ENCODE results near the gene KIF4A. TPM values are rescaled to one million over a fixed set of nuclear protein-coding genes. Genes with fewer than 3 reads are reported as not detected.

Gene KIF4A
- total and polyA plus RNA-seq, 7 donors: 0.04 to 0.15 (median 0.07) TPM; not detected in 2

DNA sequence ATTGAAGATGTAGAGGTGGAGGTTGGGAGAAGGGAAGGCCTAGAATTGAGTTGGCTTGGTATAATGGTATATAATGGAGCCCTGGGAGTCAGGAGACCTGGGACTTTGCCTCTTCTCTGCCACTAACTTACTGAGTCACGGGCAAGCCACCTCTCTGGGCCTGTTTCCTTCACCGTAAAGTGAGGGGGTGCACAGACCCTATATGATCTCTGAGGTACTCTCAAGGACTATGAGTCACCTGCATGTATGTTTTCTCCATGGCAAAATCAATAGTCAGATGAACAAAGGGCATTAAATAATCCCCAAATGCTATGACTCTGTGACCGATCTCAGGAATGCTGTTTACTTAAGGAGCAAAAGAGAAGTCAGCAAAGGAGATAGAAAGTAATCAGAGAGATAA, 35.0 kb upstream of the KIF4A start:
- intact Hi-C loops (cut with DNase I): no loop called here
- no peak for DNase-seq

DNA sequence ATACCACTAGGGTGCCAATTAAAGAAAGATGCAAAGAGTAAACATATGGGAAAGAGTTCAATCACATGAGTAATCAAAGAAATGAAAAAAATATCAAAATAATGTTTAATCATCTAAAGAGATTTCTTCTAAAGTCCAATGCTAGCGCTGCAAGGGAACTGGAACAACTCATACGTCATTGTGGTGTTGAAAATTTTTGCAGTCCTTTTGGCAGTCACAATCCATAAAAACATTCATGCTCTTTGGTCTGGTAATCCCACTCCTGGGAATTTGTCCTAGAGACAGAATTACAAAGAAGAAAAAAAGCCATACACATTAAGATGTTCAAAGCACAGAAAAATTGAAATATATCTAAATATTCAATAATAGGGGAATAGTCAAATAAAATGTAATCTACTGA, 34.5 kb upstream of the KIF4A start:
- no peaks in the 10 kb centered on the region for H3K36me3 ChIP-seq (ENCODE audit: insufficient read depth in 1 of 2, low read depth in 1 of 2)
- no peaks in the 10 kb centered on the region for H3K4me1 ChIP-seq
- TF ChIP-seq, protein P1, sequence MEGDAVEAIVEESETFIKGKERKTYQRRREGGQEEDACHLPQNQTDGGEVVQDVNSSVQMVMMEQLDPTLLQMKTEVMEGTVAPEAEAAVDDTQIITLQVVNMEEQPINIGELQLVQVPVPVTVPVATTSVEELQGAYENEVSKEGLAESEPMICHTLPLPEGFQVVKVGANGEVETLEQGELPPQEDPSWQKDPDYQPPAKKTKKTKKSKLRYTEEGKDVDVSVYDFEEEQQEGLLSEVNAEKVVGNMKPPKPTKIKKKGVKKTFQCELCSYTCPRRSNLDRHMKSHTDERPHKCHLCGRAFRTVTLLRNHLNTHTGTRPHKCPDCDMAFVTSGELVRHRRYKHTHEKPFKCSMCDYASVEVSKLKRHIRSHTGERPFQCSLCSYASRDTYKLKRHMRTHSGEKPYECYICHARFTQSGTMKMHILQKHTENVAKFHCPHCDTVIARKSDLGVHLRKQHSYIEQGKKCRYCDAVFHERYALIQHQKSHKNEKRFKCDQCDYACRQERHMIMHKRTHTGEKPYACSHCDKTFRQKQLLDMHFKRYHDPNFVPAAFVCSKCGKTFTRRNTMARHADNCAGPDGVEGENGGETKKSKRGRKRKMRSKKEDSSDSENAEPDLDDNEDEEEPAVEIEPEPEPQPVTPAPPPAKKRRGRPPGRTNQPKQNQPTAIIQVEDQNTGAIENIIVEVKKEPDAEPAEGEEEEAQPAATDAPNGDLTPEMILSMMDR (IDR thresholded peaks at IDR 0.05): no peak
- no peak overlapping the region for H3K27ac ChIP-seq
- H3K27me3 ChIP-seq (ENCODE audit: insufficient read depth in 3 of 3, low read length in 2 of 3): peaks cover 0 to 10% (median 0%) of the 10 kb centered on the region in 3 donors
- no peak overlapping the region for H3K4me3 ChIP-seq
- H3K9me3 ChIP-seq: no peaks in the 10 kb centered on the region
- intact Hi-C loops (cut with DNase I): no loop called here
- no peak for ATAC-seq
- WGBS, 3 donors: 45 to 64% (median 60%) methylated on average over 2 of the region's 2 CpGs
- no peak for DNase-seq

More for the DNA sequence above, 35.0 kb upstream of the KIF4A start:
- Histone ChIP-seq H3K4me3 (no peak overlapping the region), H3K9me3 (no peaks in the 10 kb centered on the region), H3K36me3 (ENCODE audit: insufficient read depth in 1 of 2, low read depth in 1 of 2) (no peaks in the 10 kb centered on the region), H3K27me3 (ENCODE audit: insufficient read depth in 3 of 3, low read length in 2 of 3) (peaks cover 0 to 10% (median 0%) of the 10 kb centered on the region in 3 donors), H3K27ac (no peak overlapping the region), H3K4me1 (no peaks in the 10 kb centered on the region)
- 82 to 100% (median 99%) methylated on average over 3 of the region's 3 CpGs for WGBS, 3 donors
- no peak for ATAC-seq
- TF ChIP-seq, protein P1 (IDR thresholded peaks at IDR 0.05): no peak

DNA sequence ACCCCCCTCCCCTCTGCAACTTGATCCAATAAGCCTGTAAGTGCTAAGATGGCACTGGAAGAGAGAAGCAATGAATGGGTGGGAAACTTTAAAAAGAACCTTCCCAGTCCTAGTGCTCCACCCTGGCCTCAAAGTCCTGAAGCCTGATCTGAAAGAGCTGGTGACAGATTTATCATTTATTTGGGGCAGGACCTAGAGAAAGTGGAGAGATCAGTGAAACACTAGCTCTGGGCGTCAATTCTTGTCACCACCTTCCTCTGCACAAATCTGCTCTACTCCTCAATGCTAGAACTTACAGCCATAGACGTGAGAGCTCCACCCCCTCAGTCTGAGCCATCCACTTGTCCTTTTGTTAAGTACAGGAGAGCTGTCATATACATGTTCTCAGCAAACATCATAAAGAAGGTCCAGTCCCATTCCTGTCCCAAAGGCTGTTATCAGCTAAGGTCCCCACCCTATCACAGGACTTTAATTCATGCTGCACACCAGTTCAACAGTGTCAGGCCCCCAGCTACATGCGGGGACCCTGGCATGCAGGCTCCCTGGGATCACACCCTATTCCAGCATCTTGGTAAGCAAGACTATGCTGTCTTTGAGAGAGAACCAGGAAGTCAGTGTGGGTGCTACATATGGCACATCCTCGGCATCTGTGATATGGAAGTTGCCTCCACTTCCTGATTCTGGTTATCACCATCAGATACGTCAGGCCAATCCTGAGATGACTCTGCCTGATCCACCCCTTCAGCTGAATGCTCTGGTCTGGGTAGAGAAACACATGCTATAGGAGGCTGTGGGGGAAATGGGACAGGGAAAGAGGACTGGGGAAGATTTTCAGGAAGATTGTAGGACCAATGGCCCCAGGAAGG, 32.2 kb upstream of the KIF4A start:
- no peak overlapping the region for H3K27ac ChIP-seq
- DNase-seq (no peak), ATAC-seq (no peak)
- H3K9me3 ChIP-seq: no peaks in the 10 kb centered on the region
- no peaks in the 10 kb centered on the region for H3K36me3 ChIP-seq (ENCODE audit: insufficient read depth in 1 of 2, low read depth in 1 of 2)
- H3K27me3 ChIP-seq (ENCODE audit: insufficient read depth in 3 of 3, low read length in 2 of 3): peaks cover 0 to 5% (median 0%) of the 10 kb centered on the region in 3 donors
- intact Hi-C loops (cut with DNase I): no loop called here
- 67 to 88% (median 86%) methylated on average over 5 of the region's 5 CpGs for WGBS, 3 donors
- TF ChIP-seq, protein P1 (IDR thresholded peaks at IDR 0.05): no peak
- H3K4me3 ChIP-seq: no peak overlapping the region
- no peaks in the 10 kb centered on the region for H3K4me1 ChIP-seq

DNA sequence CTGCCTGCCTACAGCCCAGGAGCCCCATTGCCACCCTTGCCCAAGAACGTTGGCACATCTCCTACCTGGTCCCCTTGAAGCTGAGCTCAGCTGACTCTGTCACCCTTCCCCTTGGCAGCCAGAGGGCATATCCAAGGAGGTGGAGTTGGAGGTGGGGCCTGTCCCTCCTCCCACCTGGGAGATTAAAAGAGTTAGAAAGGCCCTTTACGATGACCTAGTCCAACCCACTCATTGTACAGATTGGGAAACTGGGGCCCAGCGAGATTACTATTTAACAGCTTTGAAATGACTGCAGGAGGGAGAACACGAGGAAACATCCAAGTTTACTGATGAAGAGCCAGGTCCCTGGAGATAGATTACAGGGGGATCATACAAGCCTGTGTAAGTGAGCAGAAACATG, 29.8 kb upstream of the KIF4A start, which contains the start of gene P2RY4:
Gene P2RY4, minus strand, starts transcription at position 101 of the 400 bp plus-strand sequence. CDS start 580 bp downstream, outside the sequence.
- Histone ChIP-seq H3K4me3 (no peak within 1 kb of the TSS), H3K27me3 (ENCODE audit: insufficient read depth in 3 of 3, low read length in 2 of 3) (peaks cover 0 to 10% (median 0%) of the 10 kb centered on the region in 3 donors), H3K4me1 (no peaks in the 10 kb centered on the region), H3K27ac (no peak within 1 kb of the TSS), H3K9me3 (no peaks in the 10 kb centered on the region), H3K36me3 (ENCODE audit: insufficient read depth in 1 of 2, low read depth in 1 of 2) (no peaks in the 10 kb centered on the region)
- intact Hi-C loops (cut with DNase I): no loop called here
- ATAC-seq: no peak
- TF ChIP-seq, protein P1 (IDR thresholded peaks at IDR 0.05): no peak
- DNase-seq: no peak
- WGBS, 3 donors: 54 to 70% (median 70%) methylated on average over 4 of the region's 4 CpGs

All from psoas muscle (tissue), 8 donors.